ENCODE measurements around the gene FITM2. TPM values are rescaled to one million over a fixed set of nuclear protein-coding genes. Genes with fewer than 3 reads are reported as not detected.
"Not testable (repeated sequence)": the region's sequence is repeated elsewhere in the genome, so short reads cannot be mapped to it uniquely, and the experiment has no call there.

The FITM2 gene
- total RNA-seq, 2 donors from 2014 or later, result 2.2 TPM

DNA sequence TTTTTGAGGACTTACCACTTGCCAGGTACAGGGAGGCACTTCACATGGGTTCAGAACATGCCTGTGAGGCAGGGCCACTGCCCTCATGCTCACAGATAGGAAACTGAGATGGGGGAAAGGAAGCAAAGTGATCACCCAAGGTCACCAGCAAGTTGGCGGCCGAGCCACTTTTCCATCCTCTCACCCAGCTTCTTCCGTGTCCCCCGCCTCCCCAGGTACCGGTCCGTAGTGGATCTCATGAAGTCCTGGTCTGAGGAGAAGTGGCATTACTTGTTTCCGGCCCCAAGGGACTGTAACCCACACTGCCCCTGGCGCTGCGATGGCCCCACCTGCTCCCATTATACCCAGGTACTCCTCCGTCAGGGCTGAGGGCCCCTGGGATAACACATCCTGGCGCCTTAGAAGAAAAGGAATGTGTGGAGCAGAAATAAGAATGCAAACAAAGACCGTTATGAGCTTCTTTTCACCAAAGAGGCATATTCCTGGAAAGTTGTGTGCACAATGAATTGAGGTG lies 32.2 kb upstream of the FITM2 start:
- H3K4me3 Mint-ChIP-seq, result no peak overlapping the region
- no peak for ATAC-seq (replicated peaks)
- H3K27ac Mint-ChIP-seq, result no peak overlapping the region
- no peaks in the 10 kb centered on the region for H3K4me1 Mint-ChIP-seq
- no peaks in the 10 kb centered on the region for H3K36me3 Mint-ChIP-seq (ENCODE audit: low read depth)
- no peaks in the 10 kb centered on the region for H3K9me3 Mint-ChIP-seq
- no peaks in the 10 kb centered on the region for H3K27me3 Mint-ChIP-seq

DNA sequence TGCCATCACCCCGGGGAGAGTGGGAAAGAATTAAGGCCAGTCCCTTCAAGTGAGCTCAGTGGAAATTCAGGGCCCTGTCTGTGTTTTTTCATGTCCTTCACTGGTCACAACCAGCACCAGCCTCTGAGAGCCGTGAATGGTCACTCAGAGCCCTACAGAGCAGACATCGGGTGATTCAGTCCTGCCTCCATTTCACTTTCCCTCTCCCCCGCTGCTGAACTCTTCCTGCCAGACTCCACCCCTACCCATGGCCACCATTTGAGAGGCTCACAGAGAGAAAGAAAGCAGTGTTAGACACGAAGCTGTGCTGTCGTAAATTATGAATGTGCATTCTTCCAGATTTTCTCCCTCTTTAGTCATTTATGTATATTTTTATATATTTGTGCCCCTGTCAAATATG lies 31.2 kb upstream of the FITM2 start:
- no peak for ATAC-seq (replicated peaks)
- Mint-ChIP-seq H3K36me3 (ENCODE audit: low read depth) (no peaks in the 10 kb centered on the region), H3K9me3 (no peaks in the 10 kb centered on the region), H3K27me3 (no peaks in the 10 kb centered on the region), H3K4me3 (no peak overlapping the region), H3K4me1 (no peaks in the 10 kb centered on the region), H3K27ac (no peak overlapping the region)

DNA sequence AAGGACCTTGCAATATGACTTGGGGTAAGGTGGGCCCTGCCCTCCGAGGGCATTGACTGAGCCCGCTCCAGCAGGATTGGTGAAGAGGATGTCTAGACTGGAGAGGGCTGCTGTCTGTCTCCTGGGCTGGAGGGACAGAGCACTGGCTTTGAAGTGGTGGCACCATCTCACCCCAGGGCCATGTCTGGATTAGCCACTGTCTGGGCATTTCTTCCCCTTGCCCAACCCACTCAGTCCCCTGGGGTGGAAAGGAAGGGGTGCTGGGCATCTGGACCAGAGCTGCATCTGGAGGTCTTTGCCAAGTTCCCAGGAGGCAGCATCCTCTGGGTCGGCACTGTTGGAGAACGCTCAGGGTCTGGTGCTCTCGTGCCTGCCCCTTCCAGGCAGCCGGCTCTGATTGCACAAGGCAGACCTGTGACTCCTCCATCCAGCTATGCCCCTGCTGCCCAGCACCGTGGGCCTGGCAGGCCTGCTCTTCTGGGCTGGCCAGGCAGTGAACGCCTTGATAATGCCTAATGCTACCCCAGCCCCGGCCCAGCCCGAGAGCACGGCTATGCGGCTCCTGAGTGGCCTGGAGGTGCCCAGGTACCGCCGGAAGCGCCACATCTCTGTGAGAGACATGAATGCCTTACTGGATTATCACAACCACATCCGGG lies 25.9 kb upstream of the FITM2 start, which contains the start of gene R3HDML:
TSS of gene R3HDML (plus strand) at position 319 of the 656 bp plus-strand sequence. CDS start at position 434, 115 bp downstream.
- peaks cover 13% of the 10 kb centered on the region for H3K27me3 Mint-ChIP-seq

DNA sequence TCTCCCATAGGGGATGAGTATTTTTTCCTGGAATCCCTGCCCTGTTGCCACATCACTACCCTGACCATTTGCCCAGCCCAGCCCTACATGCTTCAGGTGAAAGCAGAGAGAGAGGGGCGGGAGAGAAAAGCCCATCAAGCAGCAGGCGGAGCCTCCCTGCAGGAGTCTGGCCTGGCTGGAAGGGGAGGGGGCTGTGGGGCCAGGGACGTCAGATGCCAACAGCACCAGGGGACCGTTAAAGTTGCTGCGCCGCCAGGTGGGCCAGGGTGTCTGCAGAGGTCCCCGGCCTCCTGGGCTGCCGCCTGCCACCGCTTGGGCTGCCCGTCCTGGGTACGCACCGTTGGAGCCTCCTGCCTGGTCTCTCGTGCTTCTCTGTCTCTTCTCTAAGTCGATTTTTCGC lies 25.1 kb upstream of the FITM2 start:
- H3K9me3 Mint-ChIP-seq, result no peaks in the 10 kb centered on the region
- H3K4me1 Mint-ChIP-seq, result no peaks in the 10 kb centered on the region
- H3K27ac Mint-ChIP-seq, result no peak overlapping the region
- peaks cover 13% of the 10 kb centered on the region for H3K27me3 Mint-ChIP-seq
- no peaks in the 10 kb centered on the region for H3K36me3 Mint-ChIP-seq (ENCODE audit: low read depth)
- no peak overlapping the region for H3K4me3 Mint-ChIP-seq
- no peak for ATAC-seq (replicated peaks)

More for the DNA sequence above, 25.9 kb upstream of the FITM2 start, which contains the start of gene R3HDML:
- ATAC-seq (replicated peaks), result no peak
- Mint-ChIP-seq H3K4me1 (no peaks in the 10 kb centered on the region), H3K4me3 (no peak within 1 kb of the TSS), H3K36me3 (ENCODE audit: low read depth) (no peaks in the 10 kb centered on the region), H3K9me3 (no peaks in the 10 kb centered on the region), H3K27ac (no peak within 1 kb of the TSS)

DNA sequence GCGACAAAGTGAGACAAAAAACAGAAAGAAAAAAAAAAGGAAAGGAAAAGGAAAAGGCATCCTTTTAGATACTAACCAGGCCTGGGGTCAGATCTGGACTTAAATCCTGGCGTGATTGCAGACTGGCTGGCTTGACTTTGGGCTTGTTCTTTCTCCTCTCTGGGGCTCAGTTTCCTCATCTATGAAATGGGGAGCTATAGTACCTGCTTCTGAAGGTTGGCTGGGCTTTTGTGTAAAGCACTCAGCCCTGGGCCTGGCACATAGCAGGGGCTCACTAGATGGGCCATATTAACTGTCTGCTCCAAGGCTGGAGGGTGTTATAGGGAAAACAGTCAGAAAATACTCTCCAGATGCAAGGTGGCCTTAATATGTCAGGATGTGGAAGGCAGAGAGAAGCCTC lies 24.7 kb upstream of the FITM2 start:
- Mint-ChIP-seq H3K27me3 (peaks cover 13% of the 10 kb centered on the region), H3K27ac (no peak overlapping the region), H3K4me3 (no peak overlapping the region), H3K36me3 (ENCODE audit: low read depth) (no peaks in the 10 kb centered on the region), H3K9me3 (no peaks in the 10 kb centered on the region), H3K4me1 (no peaks in the 10 kb centered on the region)
- ATAC-seq (replicated peaks), result no peak

DNA sequence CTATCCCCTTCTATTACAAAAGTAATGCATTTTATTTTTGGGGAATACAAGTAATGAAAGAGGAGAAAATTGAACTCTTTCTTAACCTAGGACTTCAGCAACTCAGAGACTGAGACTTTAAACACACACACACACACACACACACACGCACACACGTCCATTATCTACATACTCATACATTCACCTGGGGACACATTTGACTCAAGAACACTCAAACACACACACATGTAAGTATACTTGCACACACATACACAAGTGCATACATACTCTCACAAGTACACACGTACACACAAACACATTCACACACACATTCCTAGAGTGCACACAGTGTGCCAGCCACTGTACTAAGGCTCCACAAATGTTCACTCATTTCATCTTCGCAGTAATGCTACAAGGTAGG lies 23.7 kb upstream of the FITM2 start:
- Mint-ChIP-seq H3K27ac (no peak overlapping the region), H3K4me3 (no peak overlapping the region), H3K4me1 (no peaks in the 10 kb centered on the region), H3K36me3 (ENCODE audit: low read depth) (no peaks in the 10 kb centered on the region), H3K27me3 (peaks cover 16% of the 10 kb centered on the region), H3K9me3 (no peaks in the 10 kb centered on the region)
- ATAC-seq (replicated peaks), result no peak

GRCh38 chr20:44334306-44334705 lies 23.3 kb upstream of the FITM2 start:
- Mint-ChIP-seq H3K27ac (no peak overlapping the region), H3K36me3 (ENCODE audit: low read depth) (no peaks in the 10 kb centered on the region), H3K4me3 (no peak overlapping the region), H3K4me1 (no peaks in the 10 kb centered on the region), H3K27me3 (peaks cover 16% of the 10 kb centered on the region), H3K9me3 (no peaks in the 10 kb centered on the region)
- no peak for ATAC-seq (replicated peaks)

- no peaks in the 10 kb centered on the region for H3K9me3 Mint-ChIP-seq
- no peak overlapping the region for H3K4me3 Mint-ChIP-seq
Observed at GRCh38 chr20:44331201-44331600, 20.2 kb upstream of the FITM2 start.

DNA sequence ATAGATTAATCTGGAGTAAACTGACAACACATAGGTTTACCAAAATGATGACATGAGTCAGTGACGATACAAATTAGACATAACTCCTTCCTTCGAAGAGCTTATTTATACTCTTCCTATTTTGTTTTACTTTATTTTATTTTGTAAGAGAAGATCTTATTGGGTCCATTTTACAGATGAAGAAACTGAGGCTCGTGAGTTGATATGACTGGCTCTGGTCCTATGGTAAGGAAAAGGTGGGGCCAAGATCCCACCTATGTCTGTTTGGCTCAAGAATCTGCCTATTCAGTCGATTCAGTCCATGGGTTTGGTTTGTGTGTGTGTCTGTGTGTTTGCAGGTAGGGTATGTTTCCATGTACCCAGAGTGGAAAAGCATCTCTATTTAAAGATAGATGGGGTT lies 17.4 kb upstream of the FITM2 start:
- no peaks in the 10 kb centered on the region for H3K4me1 Mint-ChIP-seq
- no peak overlapping the region for H3K4me3 Mint-ChIP-seq
- ATAC-seq (replicated peaks), result no peak
- no peaks in the 10 kb centered on the region for H3K36me3 Mint-ChIP-seq (ENCODE audit: low read depth)
- no peak overlapping the region for H3K27ac Mint-ChIP-seq
- H3K27me3 Mint-ChIP-seq, result peaks cover 14% of the 10 kb centered on the region
- H3K9me3 Mint-ChIP-seq, result no peaks in the 10 kb centered on the region

More at GRCh38 chr20:44331201-44331600, 20.2 kb upstream of the FITM2 start:
- H3K4me1 Mint-ChIP-seq, result no peaks in the 10 kb centered on the region
- no peaks in the 10 kb centered on the region for H3K36me3 Mint-ChIP-seq (ENCODE audit: low read depth)
- ATAC-seq (replicated peaks), result no peak
- H3K27me3 Mint-ChIP-seq, result peaks cover 18% of the 10 kb centered on the region
- no peak overlapping the region for H3K27ac Mint-ChIP-seq

GRCh38 chr20:44327748-44328147 lies 16.7 kb upstream of the FITM2 start:
- Mint-ChIP-seq H3K4me3 (peak overlapping the region; percentile 45), H3K27me3 (peaks cover 14% of the 10 kb centered on the region)
- ATAC-seq (replicated peaks); H3K9me3 Mint-ChIP-seq; H3K27ac Mint-ChIP-seq; H3K36me3 Mint-ChIP-seq (ENCODE audit: low read depth); H3K4me1 Mint-ChIP-seq: not testable (repeated sequence)

DNA sequence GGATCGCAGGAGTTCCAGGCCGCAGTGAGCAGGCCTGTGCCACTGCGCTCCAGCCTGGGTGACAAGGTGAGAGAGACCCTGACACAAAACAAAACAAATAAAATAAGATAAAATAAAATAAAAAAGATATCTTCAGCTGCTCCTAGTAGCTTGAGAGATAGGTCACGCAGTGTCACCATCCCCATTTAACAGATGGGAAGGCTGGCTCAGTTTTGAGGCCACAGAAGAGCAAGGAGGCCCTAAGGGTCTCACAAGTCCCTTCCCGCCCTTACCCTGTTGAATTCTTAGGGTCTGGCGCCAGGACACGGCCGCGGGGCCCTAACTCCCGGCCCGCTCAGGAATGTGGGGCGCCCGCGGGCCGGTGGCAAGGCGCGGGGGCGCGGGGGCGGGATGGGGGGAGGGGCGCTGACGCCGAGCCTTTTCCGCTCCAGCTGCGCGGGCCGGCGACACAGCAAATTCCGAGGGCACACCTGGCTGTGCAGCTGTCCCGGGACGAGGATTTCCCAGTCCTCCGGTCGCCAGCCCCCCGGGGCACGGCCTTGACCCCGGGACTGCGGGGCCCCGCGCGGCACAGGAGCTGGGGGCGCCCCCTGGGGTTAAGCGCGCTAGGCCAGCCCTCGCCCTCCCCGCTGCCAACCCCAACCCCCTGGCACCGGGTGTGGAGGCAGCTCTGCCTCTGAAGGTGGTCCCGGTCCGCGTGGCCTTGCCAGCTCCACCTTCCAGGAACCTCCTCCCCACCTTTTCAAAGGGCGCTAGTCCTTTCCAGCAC lies 15.6 kb upstream of the FITM2 start:
- ATAC-seq (replicated peaks), result peak; percentile 61
- Mint-ChIP-seq H3K4me3 (peak overlapping the region; percentile 48), H3K27me3 (peaks cover 14% of the 10 kb centered on the region), H3K9me3 (no peaks in the 10 kb centered on the region), H3K36me3 (ENCODE audit: low read depth) (no peaks in the 10 kb centered on the region), H3K4me1 (no peaks in the 10 kb centered on the region), H3K27ac (no peak overlapping the region)

DNA sequence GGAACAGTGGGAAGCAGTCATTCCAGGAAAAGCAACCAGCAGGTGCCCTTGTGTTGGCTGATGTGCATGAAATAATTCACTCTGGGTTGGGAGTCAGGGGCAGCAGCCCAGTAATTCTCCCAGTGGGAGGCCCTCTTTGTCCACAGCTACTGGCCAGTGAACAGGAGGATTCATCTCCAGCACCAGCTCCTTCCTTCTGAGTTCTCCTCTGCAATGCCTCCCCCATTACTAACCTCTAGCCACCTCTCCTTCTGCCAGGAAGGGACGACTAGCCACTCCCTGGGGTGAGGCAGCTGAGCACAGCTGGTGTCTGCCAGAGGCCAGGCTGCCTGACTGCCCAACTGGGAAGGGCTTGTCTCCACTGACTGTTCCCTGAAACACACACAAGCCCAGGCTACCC lies 13.3 kb upstream of the FITM2 start:
- no peaks in the 10 kb centered on the region for H3K9me3 Mint-ChIP-seq
- no peaks in the 10 kb centered on the region for H3K36me3 Mint-ChIP-seq (ENCODE audit: low read depth)
- no peak overlapping the region for H3K27ac Mint-ChIP-seq
- H3K4me1 Mint-ChIP-seq, result no peaks in the 10 kb centered on the region
- no peak overlapping the region for H3K4me3 Mint-ChIP-seq
- peaks cover 10% of the 10 kb centered on the region for H3K27me3 Mint-ChIP-seq
- ATAC-seq (replicated peaks), result no peak

- ATAC-seq (replicated peaks), result no peak
- H3K27ac Mint-ChIP-seq, result no peak overlapping the region
- no peaks in the 10 kb centered on the region for H3K9me3 Mint-ChIP-seq
- no peak overlapping the region for H3K4me3 Mint-ChIP-seq
- H3K4me1 Mint-ChIP-seq, result no peaks in the 10 kb centered on the region
- no peaks in the 10 kb centered on the region for H3K36me3 Mint-ChIP-seq (ENCODE audit: low read depth)
- peaks cover 6% of the 10 kb centered on the region for H3K27me3 Mint-ChIP-seq
Observed at GRCh38 chr20:44319839-44320422, 8.9 kb upstream of the FITM2 start.

DNA sequence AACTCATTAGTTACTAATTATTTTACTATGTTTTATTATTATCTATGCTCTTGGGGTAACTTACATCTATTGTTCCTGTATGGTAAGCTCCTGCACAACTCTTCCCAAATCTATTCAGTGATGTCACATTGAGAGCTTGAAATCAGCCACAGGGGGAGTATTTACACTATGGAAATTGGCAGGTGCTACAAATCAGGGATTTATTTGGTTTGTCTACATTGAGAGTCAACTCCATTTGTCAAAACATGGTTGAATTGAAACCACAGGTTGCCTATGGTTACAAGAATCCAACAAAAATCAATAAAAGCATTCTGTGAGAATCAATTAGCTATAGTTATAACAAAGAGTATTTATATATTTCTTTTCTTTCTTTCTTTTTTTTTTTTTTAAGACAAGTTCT lies 3.9 kb upstream of the FITM2 start:
- Mint-ChIP-seq H3K27ac (no peak overlapping the region), H3K27me3 (peaks cover 3% of the 10 kb centered on the region), H3K4me3 (no peak overlapping the region), H3K4me1 (peaks cover 4% of the 10 kb centered on the region), H3K36me3 (ENCODE audit: low read depth) (peaks cover 7% of the 10 kb centered on the region), H3K9me3 (no peaks in the 10 kb centered on the region)
- ATAC-seq (replicated peaks), result no peak
